ENCODE results near the gene ITGAL. TPM values are rescaled to one million over a fixed set of nuclear protein-coding genes. Genes with fewer than 3 reads are reported as not detected.
"Not testable (repeated sequence)": the region's sequence is repeated elsewhere in the genome, so short reads cannot be mapped to it uniquely, and the experiment has no call there.

The ITGAL gene
- total and polyA plus RNA-seq, 2 donors (not counting 3 experiments of a cell fraction or from before 2014, with no cell fraction given) = not detected

GRCh38 chr16:30540916-30541464, 68.4 kb downstream of the ITGAL start:
- H3K36me3 ChIP-seq (ENCODE audit: control insufficient read depth in 2 of 2, extremely low read depth in 1 of 2, insufficient read depth in 2 of 2, low read length in 2 of 2); DNase-seq (ENCODE audit: low read depth, low spot score); H2AFZ ChIP-seq (ENCODE audit: low read depth, low read length); H3K4me3 ChIP-seq (replicated peaks in 1 of 3; ENCODE audit: insufficient read depth in 1 of 3, low read depth in 1 of 3, low read length in 3 of 3); H3K79me2 ChIP-seq (ENCODE audit: control insufficient read depth, insufficient read depth, low read length); intact Hi-C loops (cut with micrococcal nuclease); H3K9me1 ChIP-seq (replicated peaks; ENCODE audit: control insufficient read depth, extremely low read depth, insufficient read depth, low read length); H3K9me3 ChIP-seq (replicated peaks; ENCODE audit: control insufficient read depth, insufficient read depth, low read length); H3K27ac ChIP-seq (ENCODE audit: insufficient read depth, low read depth, low read length); POLR2A ChIA-PET; FAIRE-seq; BruUV-seq (replicated peaks); H3K4me2 ChIP-seq (ENCODE audit: insufficient read depth, low read length); H4K20me1 ChIP-seq (replicated peaks; ENCODE audit: control insufficient read depth, extremely low read depth, insufficient read depth, low read length); dilution Hi-C loops (cut with MboI; ENCODE audit: extremely low pct_ligation_motif_present, low sequenced_read_pairs); H3K27me3 ChIP-seq (ENCODE audit: control insufficient read depth in 2 of 2, insufficient read depth in 2 of 2, low read length in 2 of 2); H3K9ac ChIP-seq (replicated peaks; ENCODE audit: extremely low read depth, insufficient read depth, low read length): not testable (repeated sequence)
- CTCF ChIA-PET = interaction anchor here (1.1 kb wide), 1 partner anchor 17 kb away, joined by 3 read pairs; the partner anchor contains the start of gene ZNF764
- H3K4me1 ChIP-seq (ENCODE audit: control insufficient read depth, extremely low read depth, insufficient read depth, low read length) = peaks cover 13% of the 10 kb centered on the region

- TF ChIP-seq MAX (IDR thresholded peaks at IDR 0.05; ENCODE audit: insufficient read depth, insufficient read length) (no peak), FOS (IDR thresholded peaks at IDR 0.05; ENCODE audit: borderline replicate concordance, insufficient read depth, low read length) (peak; percentile 60), JUN (IDR thresholded peaks at IDR 0.05; ENCODE audit: borderline replicate concordance, insufficient read depth, insufficient read length, low read depth) (peak; percentile 73)
- no peak overlapping the region for H2AFZ ChIP-seq (ENCODE audit: low read depth, low read length)
Measured at GRCh38 chr16:30541502-30542329, 69.2 kb downstream of the ITGAL start.

More at GRCh38 chr16:30541502-30542329, 69.2 kb downstream of the ITGAL start:
- no peaks in the 10 kb centered on the region for H3K9me1 ChIP-seq (replicated peaks; ENCODE audit: control insufficient read depth, extremely low read depth, insufficient read depth, low read length)
- peak; percentile 59 for DNase-seq (ENCODE audit: low read depth, low spot score)
- dilution Hi-C loops (cut with MboI; ENCODE audit: extremely low pct_ligation_motif_present, low sequenced_read_pairs) (no loop called here), intact Hi-C loops (cut with micrococcal nuclease) (no loop called here)
- no TSS peak for BruUV-seq (replicated peaks)
- FAIRE-seq = peak; percentile 96
- ChIA-PET CTCF (no interaction called here), POLR2A (no interaction called here)
- H3K27ac ChIP-seq (ENCODE audit: insufficient read depth, low read depth, low read length) = peak overlapping the region; percentile 29
- H3K4me3 ChIP-seq (replicated peaks in 1 of 3; ENCODE audit: insufficient read depth in 1 of 3, low read depth in 1 of 3, low read length in 3 of 3) = no peak overlapping the region
- H3K36me3 ChIP-seq (ENCODE audit: control insufficient read depth in 2 of 2, extremely low read depth in 1 of 2, insufficient read depth in 2 of 2, low read length in 2 of 2) = no peaks in the 10 kb centered on the region
- no peaks in the 10 kb centered on the region for H4K20me1 ChIP-seq (replicated peaks; ENCODE audit: control insufficient read depth, extremely low read depth, insufficient read depth, low read length)
- H3K79me2 ChIP-seq (ENCODE audit: control insufficient read depth, insufficient read depth, low read length) = no peaks in the 10 kb centered on the region
- H3K27me3 ChIP-seq (ENCODE audit: control insufficient read depth in 2 of 2, insufficient read depth in 2 of 2, low read length in 2 of 2) = no peaks in the 10 kb centered on the region
- no peaks in the 10 kb centered on the region for H3K9me3 ChIP-seq (replicated peaks; ENCODE audit: control insufficient read depth, insufficient read depth, low read length)
- peak overlapping the region; percentile 24 for H3K9ac ChIP-seq (replicated peaks; ENCODE audit: extremely low read depth, insufficient read depth, low read length)
- no peak overlapping the region for H3K4me2 ChIP-seq (ENCODE audit: insufficient read depth, low read length)
- H3K4me1 ChIP-seq (ENCODE audit: control insufficient read depth, extremely low read depth, insufficient read depth, low read length) = peaks cover 12% of the 10 kb centered on the region

All from endothelial cell of umbilical vein (primary cell).